Retina (tissue), 1 donor: ENCODE results near the gene CLASRP.
A peak's percentile ranks its signal among the peaks of the same experiment; 100 is the strongest.

Experiments
- DNase-seq: peaks from one replicate; pipeline ENCODE4 v3.0.0-alpha.2; 2016

CLASRP gene

GRCh38 chr19:45087531-45087930, 48.7 kb downstream of the CLASRP start:
- no peak for DNase-seq

- no peak for DNase-seq
These were observed 51.2 kb downstream of the CLASRP start for GRCh38 chr19:45090034-45090433.

GRCh38 chr19:45090606-45091005, 51.8 kb downstream of the CLASRP start:
- DNase-seq: no peak

DNA sequence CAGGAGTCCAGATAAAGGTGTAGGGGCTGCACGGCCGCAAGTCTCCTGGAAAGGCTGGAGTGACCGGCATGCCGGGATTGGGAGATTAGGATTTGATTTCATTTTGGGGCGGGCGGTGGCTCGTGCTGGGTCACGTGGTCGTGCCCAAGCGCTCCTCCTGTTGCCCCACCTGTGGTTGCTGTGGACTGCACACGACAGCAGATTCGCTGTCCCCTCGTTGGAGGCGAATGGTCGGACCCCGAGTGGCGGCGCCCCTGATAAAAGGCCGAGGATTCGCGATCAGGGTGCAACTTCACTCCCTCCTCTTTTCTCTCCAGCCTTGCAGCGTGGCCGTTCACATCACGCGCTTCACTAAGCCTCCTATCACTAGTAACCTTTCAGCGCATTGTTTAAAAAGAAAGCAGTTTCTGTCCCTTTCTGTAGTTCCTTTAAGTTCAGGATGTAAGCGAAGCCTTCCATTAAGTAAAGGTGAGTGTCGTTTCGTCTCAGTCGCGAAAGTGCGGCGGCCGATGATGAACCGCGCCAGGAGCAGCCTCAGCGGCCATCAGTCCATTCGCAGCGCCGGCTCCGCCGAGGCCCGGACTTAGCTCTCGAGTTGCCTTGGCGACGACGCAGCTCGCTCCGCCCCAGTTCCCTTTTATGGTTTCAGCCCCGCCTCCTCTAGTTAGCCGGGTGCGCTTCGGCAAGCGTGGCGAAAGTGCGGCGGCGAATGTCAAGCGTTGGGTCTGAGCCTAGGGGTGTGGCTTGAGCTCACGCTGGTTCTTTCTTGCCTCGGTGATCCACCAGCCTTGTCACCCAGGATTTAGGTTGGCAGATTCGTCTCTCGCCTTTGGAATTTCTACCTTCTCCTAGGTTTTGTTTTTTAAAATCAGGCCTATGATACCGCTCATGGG, 52.4 kb downstream of the CLASRP start:
- DNase-seq: peak; percentile 100

DNA sequence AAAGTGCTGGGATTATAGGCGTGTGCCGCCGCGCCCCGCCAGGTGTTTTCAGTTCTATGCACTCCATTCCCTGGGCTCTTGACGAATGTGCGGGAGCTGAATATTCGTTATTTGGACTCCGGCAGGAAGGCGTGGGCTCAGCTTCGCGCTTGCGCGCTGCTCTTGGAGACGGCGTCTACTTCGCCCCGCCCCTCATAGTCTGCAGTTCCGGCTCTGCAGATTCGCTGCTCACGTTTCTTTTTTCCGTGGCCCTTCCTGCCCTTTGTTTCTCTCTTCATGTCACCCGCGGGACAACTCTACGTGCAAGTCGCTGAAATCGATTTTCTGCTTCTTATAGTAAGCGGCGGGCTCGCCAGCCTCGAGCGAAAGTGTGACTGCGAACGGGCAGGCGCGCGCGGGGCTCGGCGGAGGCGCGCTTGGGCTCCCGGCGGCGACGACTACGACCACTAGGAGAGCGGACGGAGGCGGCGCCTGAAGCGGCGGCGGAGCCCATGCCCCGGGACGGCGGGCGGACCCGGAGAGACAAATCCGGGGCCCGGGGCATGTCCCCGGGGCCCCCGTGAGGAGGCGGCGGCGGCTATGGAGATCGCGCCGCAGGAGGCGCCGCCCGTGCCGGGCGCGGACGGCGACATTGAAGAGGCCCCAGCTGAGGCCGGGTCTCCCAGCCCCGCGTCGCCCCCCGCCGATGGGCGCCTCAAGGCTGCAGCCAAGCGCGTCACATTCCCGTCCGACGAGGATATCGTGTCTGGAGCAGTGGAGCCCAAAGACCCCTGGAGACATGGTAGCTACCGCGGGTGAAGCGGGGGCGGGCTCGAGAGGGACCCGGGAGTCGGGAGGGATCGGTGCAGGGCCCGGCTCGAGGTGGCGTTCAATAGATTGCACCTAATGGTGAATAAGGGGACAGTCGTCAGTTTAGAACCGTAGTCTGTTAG, 54.2 kb downstream of the CLASRP start, which contains the start of gene PPP1R37:
PPP1R37 (plus strand) TSS at position 433 of the 932 bp plus-strand sequence; CDS start at position 580, 147 bp downstream.
- peak; percentile 99 for DNase-seq

GRCh38 chr19:45094137-45094536, 55.3 kb downstream of the CLASRP start:
- no peak for DNase-seq

GRCh38 chr19:45094707-45095106, 55.9 kb downstream of the CLASRP start:
- DNase-seq: no peak

- DNase-seq: no peak
These were observed 56.9 kb downstream of the CLASRP start for GRCh38 chr19:45095496-45096413.

GRCh38 chr19:45096700-45097099, 57.9 kb downstream of the CLASRP start:
- DNase-seq: no peak

GRCh38 chr19:45097450-45097775, 58.6 kb downstream of the CLASRP start:
- DNase-seq: no peak

GRCh38 chr19:45097776-45098520, 59.1 kb downstream of the CLASRP start:
- DNase-seq: no peak

DNA sequence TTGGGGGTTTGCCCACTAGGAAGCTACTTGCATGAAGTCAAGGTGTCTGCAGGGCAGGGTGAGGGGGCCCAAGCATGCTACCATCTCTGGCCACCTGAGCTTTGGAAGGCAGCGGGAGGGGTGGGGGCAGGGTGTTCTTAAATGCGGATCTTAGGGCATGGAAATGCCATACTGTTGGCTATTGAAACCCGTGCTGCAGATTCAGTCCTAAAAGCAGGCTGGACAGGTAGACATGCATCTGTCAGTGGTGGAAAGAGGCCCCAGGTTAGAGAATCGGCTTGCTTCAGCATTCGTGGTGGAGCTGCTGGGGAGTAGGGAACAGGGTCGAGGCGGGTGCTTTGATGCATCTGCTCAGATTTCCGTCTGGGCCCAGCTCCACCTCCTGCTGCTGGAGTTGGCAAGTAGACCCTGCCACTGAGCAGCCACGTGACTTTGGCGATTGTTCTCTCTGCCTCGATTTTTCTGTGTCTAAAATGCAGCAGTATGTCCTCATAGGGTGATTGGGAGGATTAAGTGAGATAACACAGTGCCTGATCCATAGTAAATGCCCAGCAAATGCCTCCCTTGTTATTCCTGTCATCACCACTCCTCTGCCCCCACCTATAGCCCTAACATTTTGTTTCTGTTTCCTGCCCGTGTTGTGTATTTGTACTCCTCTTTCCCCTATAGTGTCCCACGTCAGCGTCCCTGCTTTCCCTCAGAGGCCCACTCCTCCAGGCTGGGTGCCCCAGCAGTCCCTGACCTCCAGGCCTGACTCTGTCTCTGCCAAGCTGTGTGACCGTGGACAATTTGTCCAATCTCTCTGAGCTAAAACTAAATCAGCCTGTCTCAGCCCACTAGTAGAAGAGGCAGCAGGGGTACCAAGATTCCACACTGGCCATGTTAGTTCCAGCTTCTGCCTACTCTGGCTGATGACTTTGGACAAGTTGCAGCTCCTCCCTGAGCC, 59.9 kb downstream of the CLASRP start:
- no peak for DNase-seq

- no peak for DNase-seq
These were observed 60.8 kb downstream of the CLASRP start for GRCh38 chr19:45099467-45100191.

GRCh38 chr19:45100201-45100600, 61.4 kb downstream of the CLASRP start:
- no peak for DNase-seq

DNA sequence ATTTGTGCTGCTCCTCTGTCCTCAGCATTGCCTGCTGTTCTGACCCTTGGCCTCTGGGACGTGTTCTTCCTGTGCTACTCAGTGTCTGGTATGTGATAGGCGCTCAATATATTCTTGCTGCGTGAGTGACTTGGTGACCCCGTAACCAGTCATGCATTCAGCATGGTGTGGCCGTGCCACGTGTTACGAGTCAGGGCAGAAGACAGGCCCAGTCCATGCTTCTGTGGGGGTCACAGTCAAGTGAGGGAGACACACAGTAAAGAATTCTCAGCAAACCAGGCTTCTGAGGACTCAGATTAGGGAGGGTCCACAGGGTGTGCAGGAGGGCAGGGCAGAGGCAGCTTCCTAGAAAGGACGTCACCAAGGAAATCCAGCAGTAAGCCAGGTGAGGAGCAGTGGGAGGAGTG, 62.0 kb downstream of the CLASRP start:
- peak; percentile 39 for DNase-seq

DNA sequence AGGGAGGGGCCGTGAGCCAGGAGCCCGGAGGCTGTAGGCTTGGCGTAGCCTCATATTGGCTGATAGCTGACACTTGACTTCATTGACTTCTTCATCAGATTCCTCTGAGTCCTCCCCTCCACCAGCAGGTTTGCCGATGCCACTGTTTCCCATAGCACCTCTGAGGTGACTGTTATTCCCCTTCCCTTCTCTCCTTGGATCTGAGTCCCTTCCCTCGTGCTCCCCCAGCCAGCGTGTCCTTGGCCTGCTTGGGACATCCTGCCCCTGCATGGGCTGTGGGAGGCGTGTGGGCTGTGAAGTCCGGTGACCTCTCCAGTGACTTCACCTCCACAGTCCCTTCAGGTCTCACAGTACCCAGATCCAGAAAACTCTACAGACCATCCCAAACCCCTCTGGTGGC, 63.0 kb downstream of the CLASRP start:
- no peak for DNase-seq

DNA sequence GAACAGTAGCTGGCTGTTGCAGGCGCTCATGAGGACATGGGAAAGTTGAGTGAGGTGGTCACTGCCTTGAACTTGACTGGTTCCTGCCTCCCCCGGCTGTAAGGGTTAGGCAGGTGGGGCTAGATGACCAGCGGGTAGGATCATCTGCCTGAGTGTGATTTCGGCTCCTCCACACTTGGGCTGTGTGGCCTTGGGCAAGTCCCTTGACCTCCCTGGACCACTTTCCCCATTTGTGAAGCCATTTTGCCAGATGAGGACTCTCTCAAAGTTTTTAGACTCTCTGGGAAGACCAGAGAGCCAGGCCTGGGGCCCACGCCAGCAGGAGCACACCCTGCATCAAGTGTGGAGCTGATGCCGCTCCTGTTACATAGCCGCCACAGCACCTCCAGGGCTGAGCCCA, 63.6 kb downstream of the CLASRP start:
- no peak for DNase-seq

DNA sequence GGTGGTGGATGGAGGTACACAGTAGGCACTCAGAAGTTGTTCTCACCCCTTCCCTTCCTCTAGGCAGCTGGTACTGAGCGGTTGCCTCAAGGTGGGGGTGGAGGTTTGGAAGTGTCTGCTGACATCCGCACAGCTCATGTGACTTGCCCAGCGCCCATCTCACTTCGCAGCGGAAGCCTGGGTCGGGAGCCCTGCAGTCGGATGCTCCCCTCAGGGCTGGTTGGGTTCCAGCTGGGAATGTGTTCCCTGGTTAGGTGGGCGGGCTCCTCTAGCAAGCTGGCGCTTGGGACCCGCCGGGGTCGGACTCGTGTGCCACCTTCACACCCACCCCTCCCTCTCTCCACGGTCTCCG, 64.3 kb downstream of the CLASRP start:
- peak; percentile 61 for DNase-seq

GRCh38 chr19:45103508-45104319, 64.9 kb downstream of the CLASRP start:
- DNase-seq: peak; percentile 61
